Fibroblast of lung (primary cell): ENCODE data around the gene NFKBIE. TPM values are rescaled to one million over a fixed set of nuclear protein-coding genes. Genes with fewer than 3 reads are reported as not detected.

Source experiments
- DNase-seq, 2 donors: peaks; one replicate each; pipeline versions ENCODE4 v3.0.0 to v3.0.0-alpha.2; 2010; ENCODE audit warnings: low read depth in 2 of 2
- H2AFZ ChIP-seq: 2 replicates; pipeline ENCODE4 v1.5.1; 2012; ENCODE audit warnings: low read length, control low read depth, inconsistent platforms
- H3K27ac ChIP-seq: 2 replicates; pipeline ENCODE4 v1.5.1; 2011; ENCODE audit warnings: low read length, control low read depth; ENCODE audit not compliant: insufficient read depth
- H3K27me3 ChIP-seq: 2 replicates; pipeline ENCODE4 v1.5.1; 2011; ENCODE audit warnings: mild to moderate bottlenecking, low read length; ENCODE audit not compliant: control insufficient read depth, insufficient read depth
- H3K36me3 ChIP-seq: 2 replicates; pipeline ENCODE4 v1.5.1; 2011; ENCODE audit warnings: low read length; ENCODE audit not compliant: control insufficient read depth, insufficient read depth
- H3K4me1 ChIP-seq: 2 replicates; pipeline ENCODE4 v1.5.1; 2011; ENCODE audit warnings: low read length; ENCODE audit not compliant: control insufficient read depth, insufficient read depth; ENCODE audit errors: extremely low read depth
- H3K4me2 ChIP-seq: 2 replicates; pipeline ENCODE4 v1.5.1; 2011; ENCODE audit warnings: low read length, control low read depth; ENCODE audit not compliant: insufficient read depth; ENCODE audit errors: extremely low read depth
- H3K4me3 ChIP-seq, 4 experiments: fragments of 200-600 bp in 1 of 4; sonication (generic) in 1 of 4; replicated peaks in 1 of 4; 2 replicates each; pipeline ENCODE4 v1.5.1; 2011 to 2016; ENCODE audit warnings: low read length in 4 of 4, low read depth in 3 of 4, mild to moderate bottlenecking in 3 of 4, control low read depth in 2 of 4, inconsistent platforms in 1 of 4, mixed read lengths in 1 of 4; ENCODE audit not compliant: insufficient read depth in 1 of 4; ENCODE audit errors: control extremely low read depth in 1 of 4
- H3K79me2 ChIP-seq: 2 replicates; pipeline ENCODE4 v1.5.1; 2012; ENCODE audit warnings: mild to moderate bottlenecking, low read length, inconsistent platforms; ENCODE audit not compliant: control insufficient read depth, insufficient read depth
- H3K9ac ChIP-seq: 2 replicates; pipeline ENCODE4 v1.5.1; 2011; ENCODE audit warnings: mild to moderate bottlenecking, low read length, control low read depth; ENCODE audit not compliant: insufficient read depth
- H3K9me3 ChIP-seq: 2 replicates; pipeline ENCODE4 v1.5.1; 2012; ENCODE audit warnings: low read depth, low read length; ENCODE audit not compliant: control insufficient read depth, insufficient read depth
- H4K20me1 ChIP-seq: 2 replicates; pipeline ENCODE4 v1.5.1; 2011; ENCODE audit warnings: low read length; ENCODE audit not compliant: control insufficient read depth, insufficient read depth; ENCODE audit errors: extremely low read depth
- CTCF ChIP-seq, 2 donors: IDR thresholded peaks in 1 of 2; conservative IDR thresholded peaks in 1 of 2; 1 replicate in 1 of 2; 2 replicates in 1 of 2; pipeline ENCODE4 v1.5.1; 2011 to 2012; ENCODE audit warnings: low read length in 2 of 2, control low read depth in 1 of 2, inconsistent platforms in 1 of 2, low read depth in 1 of 2, mild to moderate bottlenecking in 1 of 2
- EZH2 ChIP-seq: IDR thresholded peaks from 2 replicates; pipeline ENCODE4 v1.5.1; 2012; ENCODE audit warnings: low read length, control low read depth, mild to moderate bottlenecking; ENCODE audit errors: missing control alignments
- polyA plus RNA-seq, 2 donors: library from polyadenylated mRNA; depleted of rRNA in 1 of 2; stranded (reverse) in 1 of 2; unstranded in 1 of 2; fragments of >200 nt; gene quantifications; 2 replicates each; pipeline ENCODE4 v1.2.1, GENCODE V29; 2011 to 2012; ENCODE audit warnings: missing spikeins in 1 of 2
- total RNA-seq: library from RNA; depleted of rRNA; stranded (reverse); fragments of >200 nt; gene quantifications from 2 replicates; pipeline ENCODE4 v1.2.1, GENCODE V29; 2014

Gene NFKBIE
- total and polyA plus RNA-seq, 2 donors (not counting 1 experiment from before 2014, with no cell fraction given): 1.6 to 5.4 TPM

GRCh38 chr6:44217332-44218143, 47.8 kb downstream of the NFKBIE start:
- DNase-seq: peak; percentile 14 to 54
- H3K4me1 ChIP-seq: peaks cover 16% of the 10 kb centered on the region
- no peaks in the 10 kb centered on the region for H3K27me3 ChIP-seq
- no peak overlapping the region for H3K4me3 ChIP-seq
- TF ChIP-seq CTCF (conservative IDR thresholded peaks at IDR 0.05 in 1 of 2, IDR thresholded peaks at IDR 0.05 in 1 of 2; ENCODE audit: low read depth in 1 of 2, low read length in 2 of 2) (no peak), EZH2 (no peak)
- no peak overlapping the region for H3K9ac ChIP-seq
- no peaks in the 10 kb centered on the region for H3K79me2 ChIP-seq
- H3K4me2 ChIP-seq: no peak overlapping the region
- no peaks in the 10 kb centered on the region for H3K9me3 ChIP-seq
- H4K20me1 ChIP-seq: no peaks in the 10 kb centered on the region
- no peaks in the 10 kb centered on the region for H3K36me3 ChIP-seq
- H3K27ac ChIP-seq: no peak overlapping the region
- H2AFZ ChIP-seq: no peak overlapping the region

DNA sequence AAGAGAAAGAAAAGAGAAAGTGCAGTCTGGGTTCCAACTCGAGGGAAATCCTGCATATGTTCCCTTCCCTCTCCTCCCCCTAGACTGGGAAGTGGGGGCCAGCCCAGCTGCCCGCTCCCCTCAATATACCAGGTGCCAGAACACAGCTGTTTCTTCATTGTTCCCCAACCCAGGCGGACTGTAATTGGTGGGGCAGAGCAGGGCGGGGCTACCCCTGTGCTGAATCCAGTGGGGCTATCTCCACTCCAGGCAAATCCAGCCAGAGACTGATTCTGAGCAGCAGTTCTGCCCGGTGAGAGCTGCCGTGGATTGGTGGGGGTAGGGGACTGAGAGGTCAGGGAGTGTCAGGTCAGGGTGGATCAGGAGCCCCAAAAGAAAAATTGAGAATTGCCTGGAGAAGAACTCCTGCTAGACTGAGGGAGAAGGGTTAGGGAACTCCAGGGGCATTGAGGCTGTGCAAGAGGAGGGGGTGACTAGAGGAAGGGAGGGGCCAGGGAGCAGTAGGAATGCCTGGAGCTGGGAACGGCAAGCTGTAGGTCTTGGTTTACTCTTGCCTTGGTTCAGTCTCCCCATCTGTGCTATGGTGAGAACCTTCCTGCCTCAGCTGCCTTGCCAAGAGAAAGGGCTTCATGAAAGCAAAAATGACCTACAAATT, 48.5 kb downstream of the NFKBIE start, which contains the start of gene MYMX:
Gene MYMX (plus strand): TSS at position 250 of the 655 bp plus-strand sequence. CDS start 546 bp downstream, outside the sequence.
- Histone ChIP-seq H2AFZ (no peak within 1 kb of the TSS), H3K27ac (no peak within 1 kb of the TSS), H4K20me1 (no peaks in the 10 kb centered on the region), H3K9ac (no peak within 1 kb of the TSS), H3K36me3 (no peaks in the 10 kb centered on the region), H3K9me3 (no peaks in the 10 kb centered on the region), H3K79me2 (no peaks in the 10 kb centered on the region), H3K4me2 (no peak within 1 kb of the TSS), H3K27me3 (no peaks in the 10 kb centered on the region), H3K4me1 (peaks cover 14% of the 10 kb centered on the region), H3K4me3 (no peak within 1 kb of the TSS)
- TF ChIP-seq CTCF (conservative IDR thresholded peaks at IDR 0.05 in 1 of 2, IDR thresholded peaks at IDR 0.05 in 1 of 2; ENCODE audit: low read depth in 1 of 2, low read length in 2 of 2) (no peak), EZH2 (no peak)
- no peak for DNase-seq

- DNase-seq: no peak
- Histone ChIP-seq H3K79me2 (no peaks in the 10 kb centered on the region), H3K9ac (no peak overlapping the region), H2AFZ (no peak overlapping the region), H3K4me3 (no peak overlapping the region), H3K36me3 (no peaks in the 10 kb centered on the region), H3K27ac (no peak overlapping the region), H3K4me1 (peaks cover 6% of the 10 kb centered on the region), H3K9me3 (no peaks in the 10 kb centered on the region), H4K20me1 (no peaks in the 10 kb centered on the region), H3K4me2 (no peak overlapping the region), H3K27me3 (no peaks in the 10 kb centered on the region)
- TF ChIP-seq CTCF (conservative IDR thresholded peaks at IDR 0.05 in 1 of 2, IDR thresholded peaks at IDR 0.05 in 1 of 2; ENCODE audit: low read depth in 1 of 2, low read length in 2 of 2): no peak
- TF ChIP-seq EZH2: no peak
These were observed 51.0 kb downstream of the NFKBIE start for GRCh38 chr6:44214307-44214706.
